Right lobe of liver (tissue), 4 donors: Measurements from ENCODE around the gene NT5E.

Source experiments
- POLR2A ChIP-seq: fragments of 450-650 bp; IDR thresholded peaks from one replicate; pipeline ENCODE4 v1.6.1; 2017; ENCODE audit warnings: antibody characterized with exemption, mild to moderate bottlenecking
- TF ChIP-seq, protein P1 (sequence below), 4 donors: fragments of 200-600 bp in 3 of 4; fragments of 450-650 bp in 1 of 4; IDR thresholded peaks; one replicate each; pipeline versions ENCODE4 v1.5.1 to v1.8.0; 2016 to 2022; ENCODE audit warnings: antibody characterized with exemption in 4 of 4, mild to moderate bottlenecking in 2 of 4
- donor health status: DM: no; HTN: no; CAD: no.
- donor health status: DM: no; HTN: no; CAD: no.
- donor health status: DM: no; HTN: yes; CAD: no.

DNA sequence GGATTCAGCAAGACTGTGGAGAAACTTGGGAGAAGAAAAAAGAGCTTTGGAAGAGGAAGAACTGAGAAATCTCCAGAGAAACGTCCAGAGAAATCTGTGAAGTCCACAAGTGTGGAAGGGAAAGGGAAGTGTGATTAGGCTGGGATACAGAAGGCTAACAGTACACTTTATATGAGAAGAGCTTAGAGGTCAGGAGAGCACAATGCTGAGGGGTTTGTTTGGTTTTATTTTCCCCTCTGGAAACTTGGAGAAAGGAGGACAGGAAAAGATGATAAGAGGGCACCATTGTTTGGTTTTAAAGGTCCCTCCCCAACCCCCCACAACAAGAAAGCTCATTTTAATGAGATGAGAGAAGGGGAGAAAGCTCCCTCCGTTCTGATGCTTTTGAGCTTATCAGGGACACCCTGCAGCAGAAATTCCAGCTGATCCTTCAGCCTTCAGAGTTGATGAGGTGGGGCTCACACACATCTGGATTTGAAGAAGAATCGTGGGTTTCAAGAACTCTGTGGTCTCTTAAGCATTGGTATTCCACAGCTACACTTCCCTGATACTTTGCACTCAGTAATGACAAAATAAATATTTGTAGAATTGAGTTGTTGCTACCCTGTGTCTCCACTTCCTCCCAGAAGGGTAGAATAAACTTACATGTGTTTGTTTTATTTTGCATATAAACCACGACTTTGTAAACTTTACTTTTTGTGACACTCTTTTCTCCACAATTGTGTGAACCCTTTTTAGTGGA, 1.9 kb downstream of the NT5E start:
- TF ChIP-seq, protein P1, sequence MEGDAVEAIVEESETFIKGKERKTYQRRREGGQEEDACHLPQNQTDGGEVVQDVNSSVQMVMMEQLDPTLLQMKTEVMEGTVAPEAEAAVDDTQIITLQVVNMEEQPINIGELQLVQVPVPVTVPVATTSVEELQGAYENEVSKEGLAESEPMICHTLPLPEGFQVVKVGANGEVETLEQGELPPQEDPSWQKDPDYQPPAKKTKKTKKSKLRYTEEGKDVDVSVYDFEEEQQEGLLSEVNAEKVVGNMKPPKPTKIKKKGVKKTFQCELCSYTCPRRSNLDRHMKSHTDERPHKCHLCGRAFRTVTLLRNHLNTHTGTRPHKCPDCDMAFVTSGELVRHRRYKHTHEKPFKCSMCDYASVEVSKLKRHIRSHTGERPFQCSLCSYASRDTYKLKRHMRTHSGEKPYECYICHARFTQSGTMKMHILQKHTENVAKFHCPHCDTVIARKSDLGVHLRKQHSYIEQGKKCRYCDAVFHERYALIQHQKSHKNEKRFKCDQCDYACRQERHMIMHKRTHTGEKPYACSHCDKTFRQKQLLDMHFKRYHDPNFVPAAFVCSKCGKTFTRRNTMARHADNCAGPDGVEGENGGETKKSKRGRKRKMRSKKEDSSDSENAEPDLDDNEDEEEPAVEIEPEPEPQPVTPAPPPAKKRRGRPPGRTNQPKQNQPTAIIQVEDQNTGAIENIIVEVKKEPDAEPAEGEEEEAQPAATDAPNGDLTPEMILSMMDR (IDR thresholded peaks at IDR 0.05): no peak
- no peak for TF ChIP-seq POLR2A
